ENCODE results near the gene ROBO1.
A peak's percentile ranks its signal among the peaks of the same experiment; 100 is the strongest.

The ROBO1 gene

GRCh38 chr3:78668302-78668701, 1099.5 kb downstream of the ROBO1 start:
- H3K4me3 ChIP-seq: no peak overlapping the region
- H3K9me3 ChIP-seq (ENCODE audit: low read depth, low read length): no peaks in the 10 kb centered on the region
- no peak for DNase-seq (ENCODE audit: low read depth, low spot score)
- TF ChIP-seq EZH2 (IDR thresholded peaks at IDR 0.05): no peak
- TF ChIP-seq FOXP2 (optimal IDR thresholded peaks at IDR 0.05; ENCODE audit: control extremely low read depth, extremely low read length, insufficient read depth): no peak
- TF ChIP-seq POLR2AphosphoS5 (IDR thresholded peaks at IDR 0.05; ENCODE audit: borderline replicate concordance, low read depth, low read length): no peak
- no peaks in the 10 kb centered on the region; the same call in 1 of the 2 replicates for H3K36me3 ChIP-seq (ENCODE audit: insufficient read depth, low read length)
- H3K9ac ChIP-seq (ENCODE audit: insufficient read length): no peak overlapping the region
- no peak overlapping the region for H3K27ac ChIP-seq

GRCh38 chr3:78666470-78666800, 1101.4 kb downstream of the ROBO1 start:
- Histone ChIP-seq H3K4me3 (no peak overlapping the region), H3K9ac (ENCODE audit: insufficient read length) (no peak overlapping the region), H3K9me3 (ENCODE audit: low read depth, low read length) (no peaks in the 10 kb centered on the region), H3K27ac (no peak overlapping the region), H3K36me3 (ENCODE audit: insufficient read depth, low read length) (no peaks in the 10 kb centered on the region; the same call in 1 of the 2 replicates)
- TF ChIP-seq FOXP2 (optimal IDR thresholded peaks at IDR 0.05; ENCODE audit: control extremely low read depth, extremely low read length, insufficient read depth): no peak
- no peak for TF ChIP-seq EZH2 (IDR thresholded peaks at IDR 0.05)
- no peak for TF ChIP-seq POLR2AphosphoS5 (IDR thresholded peaks at IDR 0.05; ENCODE audit: borderline replicate concordance, low read depth, low read length)
- DNase-seq (ENCODE audit: low read depth, low spot score): no peak

DNA sequence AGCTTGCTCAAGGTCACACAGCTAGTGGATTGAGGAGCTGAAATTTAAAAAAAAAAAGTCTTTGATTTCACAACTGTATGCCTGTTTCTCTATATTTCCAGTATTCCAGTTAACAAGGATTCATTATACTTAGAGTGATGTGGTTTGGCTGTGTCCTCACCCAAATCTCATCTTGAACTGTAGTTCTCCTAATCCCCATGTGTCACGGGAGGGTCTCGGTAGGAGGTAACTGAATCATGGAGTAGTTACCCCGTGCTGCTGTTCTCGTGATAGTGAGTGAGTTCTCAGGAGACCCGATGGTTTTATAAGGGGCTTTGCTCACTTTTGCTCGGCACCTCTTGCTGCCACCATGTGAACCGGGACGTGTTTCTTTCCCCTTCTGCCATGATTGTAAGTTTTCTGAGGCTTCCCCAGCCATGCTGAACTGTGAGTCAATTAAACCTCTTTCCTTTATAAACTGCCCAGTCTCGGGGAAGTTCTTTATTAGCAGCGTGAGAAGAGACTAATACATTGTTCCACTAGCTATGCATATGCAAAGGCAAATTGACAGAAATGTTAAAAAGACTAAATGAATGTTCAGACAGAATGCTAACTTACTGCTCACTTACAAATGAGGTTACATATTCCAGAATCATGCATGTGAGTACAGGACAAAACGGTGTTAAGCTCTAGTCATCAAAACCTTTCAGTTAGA, 1101.9 kb downstream of the ROBO1 start:
- Histone ChIP-seq H3K36me3 (ENCODE audit: insufficient read depth, low read length) (no peaks in the 10 kb centered on the region; the same call in 1 of the 2 replicates), H3K4me3 (no peak overlapping the region), H3K27ac (no peak overlapping the region), H3K9me3 (ENCODE audit: low read depth, low read length) (no peaks in the 10 kb centered on the region), H3K9ac (ENCODE audit: insufficient read length) (no peak overlapping the region)
- DNase-seq (ENCODE audit: low read depth, low spot score): no peak
- TF ChIP-seq FOXP2 (optimal IDR thresholded peaks at IDR 0.05; ENCODE audit: control extremely low read depth, extremely low read length, insufficient read depth) (no peak), POLR2AphosphoS5 (IDR thresholded peaks at IDR 0.05; ENCODE audit: borderline replicate concordance, low read depth, low read length) (no peak), EZH2 (IDR thresholded peaks at IDR 0.05) (no peak)

GRCh38 chr3:78665101-78665500, 1102.7 kb downstream of the ROBO1 start:
- TF ChIP-seq FOXP2 (optimal IDR thresholded peaks at IDR 0.05; ENCODE audit: control extremely low read depth, extremely low read length, insufficient read depth) (no peak), EZH2 (IDR thresholded peaks at IDR 0.05) (no peak), POLR2AphosphoS5 (IDR thresholded peaks at IDR 0.05; ENCODE audit: borderline replicate concordance, low read depth, low read length) (no peak)

DNA sequence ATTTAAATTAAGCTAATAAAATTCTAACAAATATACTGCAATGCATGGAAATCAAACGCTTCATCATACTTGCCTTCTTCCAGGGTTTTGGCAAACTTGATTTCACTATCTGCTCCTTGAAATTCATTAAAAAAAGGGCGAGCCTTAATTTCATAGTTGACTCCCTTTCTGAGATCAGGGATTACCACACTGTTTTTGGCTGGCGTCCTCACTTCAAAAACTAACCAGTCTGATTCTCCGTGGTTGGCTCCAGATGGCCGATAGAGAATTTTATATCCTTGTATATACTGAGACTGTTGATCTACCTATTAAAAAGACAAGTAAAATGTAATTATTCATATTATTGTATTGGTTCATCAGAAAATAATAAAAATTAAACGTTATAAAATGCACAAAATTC, 1106.8 kb downstream of the ROBO1 start:
- no peaks in the 10 kb centered on the region for H3K9me3 ChIP-seq (ENCODE audit: low read depth, low read length)
- H3K9ac ChIP-seq (ENCODE audit: insufficient read length): no peak overlapping the region
- H3K36me3 ChIP-seq (ENCODE audit: insufficient read depth, low read length): no peaks in the 10 kb centered on the region; the same call in 1 of the 2 replicates
- no peak for DNase-seq (ENCODE audit: low read depth, low spot score)
- no peak overlapping the region for H3K4me3 ChIP-seq
- H3K27ac ChIP-seq: no peak overlapping the region
- TF ChIP-seq EZH2 (IDR thresholded peaks at IDR 0.05) (no peak), FOXP2 (optimal IDR thresholded peaks at IDR 0.05; ENCODE audit: control extremely low read depth, extremely low read length, insufficient read depth) (no peak), POLR2AphosphoS5 (IDR thresholded peaks at IDR 0.05; ENCODE audit: borderline replicate concordance, low read depth, low read length) (no peak)

More at GRCh38 chr3:78665101-78665500, 1102.7 kb downstream of the ROBO1 start:
- no peak for DNase-seq (ENCODE audit: low read depth, low spot score)
- no peak overlapping the region for H3K4me3 ChIP-seq
- no peak overlapping the region for H3K27ac ChIP-seq
- H3K9me3 ChIP-seq (ENCODE audit: low read depth, low read length): no peaks in the 10 kb centered on the region
- H3K9ac ChIP-seq (ENCODE audit: insufficient read length): no peak overlapping the region
- no peaks in the 10 kb centered on the region; the same call in 1 of the 2 replicates for H3K36me3 ChIP-seq (ENCODE audit: insufficient read depth, low read length)

DNA sequence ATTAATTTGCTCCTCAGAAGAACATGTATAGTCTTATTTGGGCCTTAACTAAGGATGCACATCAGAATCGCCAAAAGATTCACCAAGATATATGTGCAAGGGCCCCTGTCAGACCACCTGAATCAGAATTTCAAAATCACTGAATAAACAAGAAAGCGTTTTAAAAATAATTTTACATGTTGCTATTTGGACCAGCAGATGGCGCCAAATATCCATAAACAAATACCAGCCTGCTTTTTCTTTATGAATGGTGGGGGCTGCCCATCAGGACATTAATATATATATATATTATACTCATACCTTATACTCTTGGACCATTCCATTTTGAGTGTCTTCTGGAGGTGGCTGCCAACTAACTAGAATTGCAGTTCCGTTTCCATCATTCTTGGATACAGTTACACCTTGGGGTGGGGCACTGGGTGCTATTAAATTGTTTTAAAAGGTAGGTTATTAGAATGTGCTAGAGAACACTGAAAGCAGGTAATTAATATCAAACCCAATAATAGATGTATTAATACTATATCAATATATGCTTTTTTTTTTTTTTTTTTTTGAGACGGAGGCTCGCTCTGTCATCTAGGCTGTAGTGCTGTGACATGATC, 1108.3 kb downstream of the ROBO1 start:
- TF ChIP-seq EZH2 (IDR thresholded peaks at IDR 0.05): no peak
- no peak for TF ChIP-seq POLR2AphosphoS5 (IDR thresholded peaks at IDR 0.05; ENCODE audit: borderline replicate concordance, low read depth, low read length)
- TF ChIP-seq FOXP2 (optimal IDR thresholded peaks at IDR 0.05; ENCODE audit: control extremely low read depth, extremely low read length, insufficient read depth): no peak
- Histone ChIP-seq H3K9me3 (ENCODE audit: low read depth, low read length) (no peaks in the 10 kb centered on the region), H3K27ac (no peak overlapping the region), H3K9ac (ENCODE audit: insufficient read length) (no peak overlapping the region), H3K36me3 (ENCODE audit: insufficient read depth, low read length) (peaks cover 3% of the 10 kb centered on the region; the same call in 1 of the 2 replicates), H3K4me3 (no peak overlapping the region)
- peak; percentile 18 for DNase-seq (ENCODE audit: low read depth, low spot score)

GRCh38 chr3:78647726-78648125, 1120.1 kb downstream of the ROBO1 start:
- Histone ChIP-seq H3K9ac (ENCODE audit: insufficient read length) (no peak overlapping the region), H3K36me3 (ENCODE audit: insufficient read depth, low read length) (no peaks in the 10 kb centered on the region), H3K4me3 (no peak overlapping the region), H3K27ac (no peak overlapping the region), H3K9me3 (ENCODE audit: low read depth, low read length) (no peaks in the 10 kb centered on the region)
- no peak for TF ChIP-seq POLR2AphosphoS5 (IDR thresholded peaks at IDR 0.05; ENCODE audit: borderline replicate concordance, low read depth, low read length)
- no peak for TF ChIP-seq FOXP2 (optimal IDR thresholded peaks at IDR 0.05; ENCODE audit: control extremely low read depth, extremely low read length, insufficient read depth)
- no peak for TF ChIP-seq EZH2 (IDR thresholded peaks at IDR 0.05)
- no peak for DNase-seq (ENCODE audit: low read depth, low spot score)

DNA sequence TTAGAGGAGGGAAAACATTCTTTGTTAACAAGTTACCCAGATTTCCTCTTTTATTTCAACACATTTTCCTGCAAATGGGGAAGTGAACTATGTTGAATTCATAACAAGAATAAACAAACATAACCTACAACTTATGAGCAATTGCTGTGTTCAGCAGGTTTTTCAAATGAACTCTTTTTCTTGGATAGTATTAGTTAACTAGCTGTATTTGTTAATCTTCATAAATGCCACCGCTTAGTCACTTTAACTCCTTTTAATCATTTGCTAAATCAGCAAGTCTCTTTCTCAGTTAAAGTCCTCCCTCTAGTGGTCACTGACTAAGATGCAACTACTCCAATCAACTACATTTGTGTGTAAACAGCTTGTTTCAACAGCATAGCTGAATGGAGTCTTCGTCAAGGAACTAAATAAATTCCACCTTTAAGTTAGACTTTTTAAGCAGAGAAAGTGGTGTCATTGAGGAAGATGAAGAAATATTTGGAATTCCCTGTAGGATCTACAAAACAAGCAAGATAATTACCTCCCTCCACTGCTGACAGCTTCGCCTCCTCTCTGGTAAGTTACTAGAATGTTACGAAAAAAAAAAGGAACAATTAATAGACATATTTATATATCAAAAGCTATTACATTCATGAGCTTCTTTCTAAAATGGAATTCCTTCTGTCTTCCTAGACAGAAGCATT, 1122.0 kb downstream of the ROBO1 start:
- Histone ChIP-seq H3K9ac (ENCODE audit: insufficient read length) (no peak overlapping the region), H3K27ac (no peak overlapping the region; the same call in none of the 2 replicates), H3K9me3 (ENCODE audit: low read depth, low read length) (no peaks in the 10 kb centered on the region), H3K36me3 (ENCODE audit: insufficient read depth, low read length) (no peaks in the 10 kb centered on the region), H3K4me3 (no peak overlapping the region)
- peak; percentile 60 for DNase-seq (ENCODE audit: low read depth, low spot score)
- TF ChIP-seq EZH2 (IDR thresholded peaks at IDR 0.05) (no peak), POLR2AphosphoS5 (IDR thresholded peaks at IDR 0.05; ENCODE audit: borderline replicate concordance, low read depth, low read length) (peak; percentile 27; the same call in 1 of the 2 replicates)

Data from SK-N-MC (cell line).